K562 (cell line): ENCODE measurements around the gene INSL3. TPM values are rescaled to one million over a fixed set of nuclear protein-coding genes. Genes with fewer than 3 reads are reported as not detected.

Source experiments
- BCL6 ChIP-seq: fragments of 250-450 bp; sonication (Bioruptor Pico); IDR thresholded peaks from 2 replicates; pipeline ENCODE4 v1.4.0; 2020
- BHLHE40 ChIP-seq: IDR thresholded peaks from 2 replicates; pipeline ENCODE4 v1.6.1; 2011; ENCODE audit warnings: low read length, improper control_type of control experiment
- BRD4 ChIP-seq: fragments of 200-600 bp; sonication (generic); IDR thresholded peaks from 2 replicates; pipeline ENCODE4 v1.6.1; 2017; ENCODE audit warnings: inconsistent platforms
- CBFA2T2 ChIP-seq: fragments of 450-650 bp; conservative IDR thresholded peaks from 2 replicates; pipeline ENCODE4 v1.6.1; 2017; ENCODE audit warnings: mild to moderate bottlenecking
- CTBP1 ChIP-seq: fragments of 450-650 bp; IDR thresholded peaks from 2 replicates; pipeline ENCODE4 v1.6.1; 2016; ENCODE audit warnings: borderline replicate concordance
- EHMT2 ChIP-seq: fragments of 450-650 bp; IDR thresholded peaks from 2 replicates; pipeline ENCODE4 v1.6.1; 2018; ENCODE audit warnings: antibody characterized with exemption
- ETV5 ChIP-seq: sonication (generic); formaldehyde crosslinking; IDR thresholded peaks from 2 replicates; pipeline ENCODE4 v1.4.0; 2020; ENCODE audit warnings: low read depth, mild to moderate bottlenecking, missing genetic modification reagents
- HNRNPLL ChIP-seq: fragments of 200-400 bp; formaldehyde crosslinking; IDR thresholded peaks from 2 replicates; pipeline ENCODE4 v1.6.1; 2017; ENCODE audit warnings: low read length, low read depth, mild to moderate bottlenecking; ENCODE audit not compliant: poor library complexity, severe bottlenecking
- KDM1A ChIP-seq, 2 experiments: fragments of 450-650 bp; IDR thresholded peaks; 2 replicates each; pipeline ENCODE4 v1.6.1; 2016; ENCODE audit warnings: mild to moderate bottlenecking in 2 of 2
- MAZ ChIP-seq, 2 experiments: fragments of 450-650 bp in 1 of 2; sonication (generic) in 1 of 2; formaldehyde crosslinking; IDR thresholded peaks in 1 of 2; conservative IDR thresholded peaks in 1 of 2; 2 replicates each; pipeline versions ENCODE4 v1.4.0 to v1.5.0; 2020; ENCODE audit warnings: mild to moderate bottlenecking in 1 of 2, missing genetic modification reagents in 1 of 2
- MYC ChIP-seq, 2 experiments: fragments of 250-450 bp in 1 of 2; sonication (Bioruptor Pico) in 1 of 2; IDR thresholded peaks; 2 replicates each; pipeline versions ENCODE4 v1.5.1 to v1.6.1; 2012 to 2021; ENCODE audit warnings: low read depth in 2 of 2, borderline replicate concordance in 1 of 2, improper control_type of control experiment in 1 of 2, low read length in 1 of 2, mild to moderate bottlenecking in 1 of 2, moderate library complexity in 1 of 2
- NUFIP1 ChIP-seq: fragments of 450-650 bp; IDR thresholded peaks from 2 replicates; pipeline ENCODE4 v1.6.1; 2018; ENCODE audit not compliant: partially characterized antibody
- POLR2A ChIP-seq: fragments of 450-650 bp; conservative IDR thresholded peaks from 2 replicates; pipeline ENCODE4 v1.6.1; 2016
- POU5F1 ChIP-seq: fragments of 150-350 bp; IDR thresholded peaks from 2 replicates; pipeline ENCODE4 v1.6.1; 2014; ENCODE audit warnings: borderline replicate concordance, low read length, low read depth, mild to moderate bottlenecking; ENCODE audit not compliant: partially characterized antibody
- PTRF ChIP-seq: fragments of 450-650 bp; IDR thresholded peaks from 2 replicates; pipeline ENCODE4 v1.6.1; 2016; ENCODE audit warnings: mild to moderate bottlenecking, missing genetic modification characterization, missing compliant biosample characterization
- RBM25 ChIP-seq: fragments of 200-400 bp; formaldehyde crosslinking; IDR thresholded peaks from 2 replicates; pipeline ENCODE4 v1.6.1; 2018; ENCODE audit warnings: low read length, low read depth, moderate library complexity; ENCODE audit not compliant: severe bottlenecking
- TARDBP ChIP-seq: fragments of 450-650 bp; IDR thresholded peaks from 2 replicates; pipeline ENCODE4 v1.6.1; 2016
- ZNF140 ChIP-seq: fragments of 250-450 bp; sonication (Bioruptor Pico); IDR thresholded peaks from 2 replicates; pipeline ENCODE4 v1.8.0; 2021; ENCODE audit warnings: moderate library complexity, mild to moderate bottlenecking, inconsistent platforms
- polyA plus RNA-seq, 8 experiments: library from polyadenylated mRNA; depleted of rRNA in 4 of 8; stranded (reverse) in 5 of 8; unstranded in 3 of 8; fragments of >200 nt; fragmentation: Nextera tagmentation in 2 of 8; fragmentation: Illumina TruSeq in 1 of 8; extraction: Ambion mirVana in 2 of 8; extraction: Trizol in 1 of 8; gene quantifications; 2 replicates each; pipeline versions ENCODE4 v1.2.1 to v1.2.3, GENCODE V29; 2011 to 2014; ENCODE audit warnings: inconsistent platforms in 1 of 8, missing spikeins in 1 of 8
- total RNA-seq, 7 experiments: library from RNA; depleted of rRNA in 6 of 7; stranded (reverse); fragments of >200 nt in 6 of 7; fragmentation: Illumina TruSeq in 2 of 7; extraction: Trizol in 2 of 7; gene quantifications; 2 replicates each; pipeline versions ENCODE4 v1.2.1 to v1.2.3, GENCODE V29; 2011 to 2021; ENCODE audit warnings: low replicate concordance in 1 of 7
- TF ChIP-seq, protein P1 (sequence below): fragments of 200-800 bp; sonication (Bioruptor generic); IDR thresholded peaks from 2 replicates; pipeline ENCODE4 v1.6.1; 2017; ENCODE audit warnings: missing genetic modification characterization, missing compliant biosample characterization
- TF ChIP-seq, protein P2 (sequence below): sonication (generic); IDR thresholded peaks from 2 replicates; pipeline ENCODE4 v1.6.1; 2016
- TF ChIP-seq, protein P3 (sequence below): sonication (generic); formaldehyde crosslinking; IDR thresholded peaks from 2 replicates; pipeline ENCODE4 v1.8.1; 2023; ENCODE audit warnings: mild to moderate bottlenecking, missing genetic modification reagents
- TF ChIP-seq, protein P4 (sequence below): fragments of 450-650 bp; formaldehyde crosslinking; IDR thresholded peaks from 2 replicates; pipeline ENCODE4 v1.4.0; 2022; ENCODE audit warnings: missing genetic modification characterization
- TF ChIP-seq, protein P5 (sequence below): fragments of 450-650 bp; formaldehyde crosslinking; IDR thresholded peaks from 2 replicates; pipeline ENCODE4 v1.4.0; 2022; ENCODE audit warnings: mild to moderate bottlenecking, moderate library complexity

The INSL3 gene
- total and polyA plus RNA-seq, 9 of the 15 experiments (the other 6 are each of a cell fraction or from before 2014, with no cell fraction given) = not detected

DNA sequence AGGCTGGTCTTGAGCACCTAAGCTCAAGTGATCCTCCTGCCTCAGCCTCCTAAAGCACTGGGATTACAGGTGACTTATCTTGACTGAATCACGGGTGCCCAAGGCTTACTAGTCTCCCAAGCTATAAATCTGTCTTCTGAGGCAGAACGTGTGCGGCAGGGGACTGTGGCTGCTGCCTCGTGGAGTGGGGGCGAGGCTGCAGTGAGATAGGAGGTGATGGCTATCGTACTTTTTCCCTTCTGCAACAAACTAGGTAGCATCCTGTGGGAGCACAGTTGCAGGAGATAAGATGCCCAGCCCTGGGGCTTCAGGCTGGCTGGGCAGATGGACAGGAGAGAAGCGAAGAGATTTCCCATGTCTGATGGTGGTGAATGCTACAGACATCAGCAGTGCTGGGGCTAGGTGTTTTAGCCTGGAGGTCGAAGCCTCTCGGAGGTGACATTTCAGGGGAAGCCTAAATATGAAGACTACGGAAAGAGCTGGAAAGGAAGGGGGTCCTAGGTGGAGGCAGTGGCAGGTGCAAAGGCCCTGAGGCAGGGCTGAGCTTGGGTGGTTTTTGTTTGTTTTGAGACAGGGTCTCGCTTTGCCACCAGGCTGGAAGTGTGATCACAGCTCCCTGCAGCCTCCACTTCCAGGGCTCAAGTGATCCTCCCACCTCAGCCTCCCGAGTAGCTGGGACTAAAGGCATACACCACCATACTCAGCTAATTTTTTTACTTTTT, 19.0 kb downstream of the INSL3 start (continued):
- TF ChIP-seq PTRF (tag) = no peak
- peak; percentile 26; the same call in 1 of the 2 replicates for TF ChIP-seq CTBP1
- TF ChIP-seq KDM1A (IDR thresholded peaks at IDR 0.05) = peak in 1 of 2 experiments; percentile 16; a peak in 1 of 4 replicates
- TF ChIP-seq HNRNPLL = no peak
- TF ChIP-seq POU5F1 = no peak
- TF ChIP-seq, protein P1, sequence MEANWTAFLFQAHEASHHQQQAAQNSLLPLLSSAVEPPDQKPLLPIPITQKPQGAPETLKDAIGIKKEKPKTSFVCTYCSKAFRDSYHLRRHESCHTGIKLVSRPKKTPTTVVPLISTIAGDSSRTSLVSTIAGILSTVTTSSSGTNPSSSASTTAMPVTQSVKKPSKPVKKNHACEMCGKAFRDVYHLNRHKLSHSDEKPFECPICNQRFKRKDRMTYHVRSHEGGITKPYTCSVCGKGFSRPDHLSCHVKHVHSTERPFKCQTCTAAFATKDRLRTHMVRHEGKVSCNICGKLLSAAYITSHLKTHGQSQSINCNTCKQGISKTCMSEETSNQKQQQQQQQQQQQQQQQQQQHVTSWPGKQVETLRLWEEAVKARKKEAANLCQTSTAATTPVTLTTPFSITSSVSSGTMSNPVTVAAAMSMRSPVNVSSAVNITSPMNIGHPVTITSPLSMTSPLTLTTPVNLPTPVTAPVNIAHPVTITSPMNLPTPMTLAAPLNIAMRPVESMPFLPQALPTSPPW (CRISPR knock-in tag) = peak; percentile 30; the same call in 1 of the 2 replicates
- no peak for TF ChIP-seq ETV5 (CRISPR knock-in tag)
- TF ChIP-seq, protein P2, sequence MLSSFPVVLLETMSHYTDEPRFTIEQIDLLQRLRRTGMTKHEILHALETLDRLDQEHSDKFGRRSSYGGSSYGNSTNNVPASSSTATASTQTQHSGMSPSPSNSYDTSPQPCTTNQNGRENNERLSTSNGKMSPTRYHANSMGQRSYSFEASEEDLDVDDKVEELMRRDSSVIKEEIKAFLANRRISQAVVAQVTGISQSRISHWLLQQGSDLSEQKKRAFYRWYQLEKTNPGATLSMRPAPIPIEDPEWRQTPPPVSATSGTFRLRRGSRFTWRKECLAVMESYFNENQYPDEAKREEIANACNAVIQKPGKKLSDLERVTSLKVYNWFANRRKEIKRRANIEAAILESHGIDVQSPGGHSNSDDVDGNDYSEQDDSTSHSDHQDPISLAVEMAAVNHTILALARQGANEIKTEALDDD = peak; percentile 82; the same call in 1 of the 2 replicates
- TF ChIP-seq MAZ (CRISPR knock-in tag; conservative IDR thresholded peaks at IDR 0.05 in 1 of 2, IDR thresholded peaks at IDR 0.05 in 1 of 2) = no peak
- TF ChIP-seq POLR2A = no peak
- TF ChIP-seq MYC (IDR thresholded peaks at IDR 0.05; ENCODE audit: low read depth, low read length) = 0 out of 2 replicates have a peak, but pooled peaks have one; percentile 21
- TF ChIP-seq MYC (CRISPR knock-in tag; IDR thresholded peaks at IDR 0.05; ENCODE audit: borderline replicate concordance, low read depth) = no peak
- TF ChIP-seq BCL6 (CRISPR knock-in tag) = no peak
- no peak for TF ChIP-seq ZNF140 (CRISPR knock-in tag)
- no peak for TF ChIP-seq TARDBP
- TF ChIP-seq NUFIP1 = no peak
- no peak for TF ChIP-seq CBFA2T2
- TF ChIP-seq, protein P3, sequence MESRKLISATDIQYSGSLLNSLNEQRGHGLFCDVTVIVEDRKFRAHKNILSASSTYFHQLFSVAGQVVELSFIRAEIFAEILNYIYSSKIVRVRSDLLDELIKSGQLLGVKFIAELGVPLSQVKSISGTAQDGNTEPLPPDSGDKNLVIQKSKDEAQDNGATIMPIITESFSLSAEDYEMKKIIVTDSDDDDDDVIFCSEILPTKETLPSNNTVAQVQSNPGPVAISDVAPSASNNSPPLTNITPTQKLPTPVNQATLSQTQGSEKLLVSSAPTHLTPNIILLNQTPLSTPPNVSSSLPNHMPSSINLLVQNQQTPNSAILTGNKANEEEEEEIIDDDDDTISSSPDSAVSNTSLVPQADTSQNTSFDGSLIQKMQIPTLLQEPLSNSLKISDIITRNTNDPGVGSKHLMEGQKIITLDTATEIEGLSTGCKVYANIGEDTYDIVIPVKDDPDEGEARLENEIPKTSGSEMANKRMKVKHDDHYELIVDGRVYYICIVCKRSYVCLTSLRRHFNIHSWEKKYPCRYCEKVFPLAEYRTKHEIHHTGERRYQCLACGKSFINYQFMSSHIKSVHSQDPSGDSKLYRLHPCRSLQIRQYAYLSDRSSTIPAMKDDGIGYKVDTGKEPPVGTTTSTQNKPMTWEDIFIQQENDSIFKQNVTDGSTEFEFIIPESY (CRISPR knock-in tag) = no peak
- no peak for TF ChIP-seq EHMT2
- no peak for TF ChIP-seq BHLHE40
- TF ChIP-seq, protein P4, sequence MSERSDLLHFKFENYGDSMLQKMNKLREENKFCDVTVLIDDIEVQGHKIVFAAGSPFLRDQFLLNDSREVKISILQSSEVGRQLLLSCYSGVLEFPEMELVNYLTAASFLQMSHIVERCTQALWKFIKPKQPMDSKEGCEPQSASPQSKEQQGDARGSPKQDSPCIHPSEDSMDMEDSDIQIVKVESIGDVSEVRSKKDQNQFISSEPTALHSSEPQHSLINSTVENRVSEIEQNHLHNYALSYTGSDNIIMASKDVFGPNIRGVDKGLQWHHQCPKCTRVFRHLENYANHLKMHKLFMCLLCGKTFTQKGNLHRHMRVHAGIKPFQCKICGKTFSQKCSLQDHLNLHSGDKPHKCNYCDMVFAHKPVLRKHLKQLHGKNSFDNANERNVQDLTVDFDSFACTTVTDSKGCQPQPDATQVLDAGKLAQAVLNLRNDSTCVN (CRISPR knock-in tag) = no peak
- TF ChIP-seq BRD4 = no peak
- TF ChIP-seq, protein P5, sequence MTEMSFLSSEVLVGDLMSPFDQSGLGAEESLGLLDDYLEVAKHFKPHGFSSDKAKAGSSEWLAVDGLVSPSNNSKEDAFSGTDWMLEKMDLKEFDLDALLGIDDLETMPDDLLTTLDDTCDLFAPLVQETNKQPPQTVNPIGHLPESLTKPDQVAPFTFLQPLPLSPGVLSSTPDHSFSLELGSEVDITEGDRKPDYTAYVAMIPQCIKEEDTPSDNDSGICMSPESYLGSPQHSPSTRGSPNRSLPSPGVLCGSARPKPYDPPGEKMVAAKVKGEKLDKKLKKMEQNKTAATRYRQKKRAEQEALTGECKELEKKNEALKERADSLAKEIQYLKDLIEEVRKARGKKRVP (CRISPR knock-in tag) = no peak
- TF ChIP-seq RBM25 = peak; percentile 68
